HG02840 (cell line): ENCODE measurements around the gene CUX1.
"Not testable (repeated sequence)": the region's sequence is repeated elsewhere in the genome, so short reads cannot be mapped to it uniquely, and the experiment has no call there.

Experiments
- ATAC-seq: cut with Tn5 transposase; IDR thresholded peaks from one replicate; pipeline ENCODE4 v1.9.1; 2021; ENCODE audit warnings: mild to moderate bottlenecking, moderate library complexity, moderate number of reproducible peaks; ENCODE audit not compliant: unreplicated experiment, low FRiP score

Gene CUX1

DNA sequence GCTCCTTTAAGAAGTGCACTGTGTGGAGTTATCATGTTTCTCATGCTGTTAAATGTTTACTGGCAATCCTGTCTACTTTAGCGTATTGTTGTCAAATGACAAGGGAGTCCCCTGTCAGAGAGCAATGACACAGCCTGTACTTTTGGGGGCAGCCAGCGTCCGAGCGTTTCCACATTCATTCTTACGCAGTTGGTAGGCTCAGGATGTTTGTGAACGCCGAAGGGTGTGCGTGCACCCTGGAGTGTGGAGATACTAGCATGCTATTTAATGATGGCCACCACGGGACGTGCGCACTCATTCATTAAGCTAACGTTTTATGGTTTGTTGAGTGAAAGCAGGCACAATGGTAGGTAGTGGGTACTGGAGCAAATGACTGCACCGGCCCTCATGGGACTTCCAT is 48.0 kb downstream of the CUX1 start:
- no peak for ATAC-seq

DNA sequence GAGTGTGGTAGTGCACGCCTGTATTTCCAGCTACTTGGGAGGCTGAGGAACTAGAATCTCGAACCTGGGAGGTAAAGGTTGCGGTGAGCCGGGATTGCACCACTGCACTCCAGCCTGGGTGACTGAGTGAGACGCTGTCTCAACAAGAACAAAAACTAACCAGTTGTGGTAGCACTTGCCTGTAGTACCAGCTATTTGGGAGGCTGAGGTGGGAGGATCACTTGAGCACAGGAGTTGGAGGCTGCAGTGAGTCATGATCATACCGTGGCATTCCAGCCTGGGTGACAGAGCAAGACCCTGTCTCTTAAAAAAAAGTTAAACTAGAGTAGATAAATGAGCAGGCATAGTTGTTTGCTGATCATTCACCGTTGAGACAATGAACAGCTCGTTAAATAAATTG is 48.9 kb downstream of the CUX1 start:
- ATAC-seq = no peak

DNA sequence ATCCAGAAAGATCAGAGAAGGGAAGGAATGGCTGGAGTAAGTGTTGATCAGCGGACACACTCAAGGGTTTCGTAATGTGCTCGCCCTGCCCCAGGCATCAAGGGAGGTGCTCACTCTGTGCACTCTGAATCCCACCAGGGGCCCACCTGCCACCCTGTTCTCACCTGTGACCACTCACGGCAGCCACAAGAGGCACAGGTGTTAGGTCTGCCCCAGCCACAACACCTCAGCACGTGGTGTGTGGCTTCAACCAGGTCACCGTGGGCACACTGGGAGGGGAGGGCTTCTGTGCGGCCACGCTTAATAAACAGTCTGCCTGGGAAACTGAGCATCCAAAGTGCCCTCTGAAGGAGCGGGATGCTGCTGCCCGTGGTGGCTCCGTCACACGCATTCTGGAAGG is 49.8 kb downstream of the CUX1 start:
- no peak for ATAC-seq

DNA sequence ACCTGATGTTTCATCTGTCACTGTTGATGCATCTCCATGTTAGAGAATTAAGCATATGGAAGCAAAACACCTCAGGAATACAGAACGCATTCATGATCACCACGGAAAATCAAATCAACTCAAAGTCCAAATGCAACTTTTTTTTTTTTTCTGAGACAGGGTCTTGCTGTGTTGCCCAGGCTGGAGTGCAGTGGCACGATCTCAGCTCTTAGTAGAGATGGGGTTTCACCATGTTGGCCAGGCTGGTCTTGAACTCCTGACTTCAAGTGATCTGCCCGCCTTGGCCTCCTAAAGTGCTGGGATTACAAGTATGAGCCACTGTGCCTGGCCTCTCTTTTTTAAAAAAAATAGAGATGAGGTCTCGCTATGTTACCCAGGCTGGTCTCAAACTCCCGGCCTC is 50.3 kb downstream of the CUX1 start:
- not testable (repeated sequence) for ATAC-seq

DNA sequence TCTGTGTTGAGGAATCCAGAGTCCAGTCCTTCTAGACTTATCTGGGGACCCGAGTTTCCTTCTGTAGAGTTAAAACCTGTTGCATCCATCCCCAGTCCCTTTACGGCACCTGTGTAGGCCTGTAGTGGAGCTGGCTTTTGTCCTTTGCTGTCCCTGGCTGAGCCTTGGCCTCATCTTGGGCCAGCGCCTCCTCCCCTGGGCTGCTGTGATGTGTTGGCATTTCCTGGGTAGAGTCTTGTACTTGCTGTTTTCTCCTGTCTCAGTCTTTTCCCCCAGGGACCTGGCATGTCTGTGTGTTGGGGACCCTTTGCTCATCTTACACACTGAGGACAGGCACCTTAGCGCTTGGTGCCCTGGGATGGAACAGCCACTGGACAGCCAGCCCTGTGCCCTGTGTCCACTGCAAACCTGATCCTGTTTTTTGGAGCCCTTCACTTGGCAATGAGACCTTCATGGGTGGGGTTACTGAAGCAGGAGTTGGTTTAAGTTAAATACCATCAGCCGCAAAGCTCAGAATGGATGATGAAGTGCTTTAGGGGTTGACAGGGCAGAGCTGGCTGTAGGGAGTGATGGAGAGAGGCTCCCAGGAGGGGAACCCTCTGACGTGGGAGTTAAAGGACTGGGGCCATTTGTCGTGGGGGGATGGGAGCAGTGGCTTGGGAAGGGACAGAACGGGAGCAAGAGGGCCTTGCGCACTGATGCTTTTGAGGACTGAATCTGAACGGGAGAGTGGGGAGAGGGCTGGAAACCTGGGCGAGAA is 50.9 kb downstream of the CUX1 start:
- ATAC-seq = no peak

DNA sequence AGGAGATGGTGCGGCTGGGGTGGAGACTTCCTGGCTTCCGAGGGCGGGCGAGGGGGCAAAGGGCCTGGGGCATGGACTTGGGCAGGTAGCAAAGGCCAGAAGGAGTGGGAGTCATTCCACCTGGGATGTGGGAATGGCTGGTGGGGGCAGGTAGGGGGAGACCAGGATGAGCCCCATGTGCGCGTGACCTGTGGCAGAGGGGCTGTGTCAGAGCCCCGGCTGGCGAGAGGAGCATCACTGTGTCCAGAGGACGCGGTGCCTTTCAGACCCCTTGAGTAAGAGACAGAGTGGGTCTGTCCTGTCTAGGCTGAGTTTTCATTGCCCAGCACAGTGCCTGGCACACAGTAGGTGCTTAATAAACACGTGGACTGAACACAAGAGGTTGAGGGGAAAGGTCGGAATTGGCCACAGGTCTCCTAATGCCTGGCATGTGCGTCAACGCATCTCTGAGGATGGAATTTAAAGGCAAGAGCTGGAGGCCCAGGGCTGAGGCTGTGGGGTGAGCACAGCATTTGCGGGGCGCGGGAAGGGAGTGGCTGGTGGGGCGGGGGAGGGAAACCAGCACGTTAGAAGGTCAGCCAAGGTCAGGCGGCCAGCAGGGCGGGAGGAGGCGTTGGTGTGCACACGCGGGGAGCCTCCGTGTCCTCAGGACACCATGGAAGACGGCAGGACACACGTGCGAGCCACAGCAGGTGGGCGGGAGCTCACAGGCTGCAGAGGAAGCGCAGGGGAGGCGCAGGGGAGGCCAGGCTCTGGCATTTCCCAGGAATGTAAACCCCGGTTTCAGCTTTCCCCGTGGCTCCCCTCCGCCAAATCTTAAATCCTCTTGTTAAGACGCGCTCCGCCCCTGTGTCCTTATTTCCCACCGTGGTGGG is 51.8 kb downstream of the CUX1 start:
- no peak for ATAC-seq

DNA sequence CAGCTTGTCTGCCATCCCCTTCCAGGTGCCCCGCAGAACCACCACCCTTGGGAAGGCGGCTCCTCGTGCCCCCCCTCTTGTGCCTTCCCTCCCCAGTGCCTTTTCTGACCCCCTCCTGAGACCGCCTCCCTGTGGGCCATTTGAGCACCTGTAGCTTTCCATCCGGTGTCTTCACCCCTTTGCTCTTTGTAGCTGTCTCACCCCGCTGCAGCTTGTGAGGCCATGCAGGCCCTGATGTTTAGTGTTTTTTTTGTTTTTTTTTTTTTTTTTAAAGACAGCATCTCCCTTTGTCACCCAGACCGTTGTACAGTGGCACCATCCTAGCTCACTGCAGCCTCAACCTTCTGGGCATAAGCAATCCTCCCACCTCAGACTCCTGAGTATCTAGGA is 52.5 kb downstream of the CUX1 start:
- no peak for ATAC-seq

DNA sequence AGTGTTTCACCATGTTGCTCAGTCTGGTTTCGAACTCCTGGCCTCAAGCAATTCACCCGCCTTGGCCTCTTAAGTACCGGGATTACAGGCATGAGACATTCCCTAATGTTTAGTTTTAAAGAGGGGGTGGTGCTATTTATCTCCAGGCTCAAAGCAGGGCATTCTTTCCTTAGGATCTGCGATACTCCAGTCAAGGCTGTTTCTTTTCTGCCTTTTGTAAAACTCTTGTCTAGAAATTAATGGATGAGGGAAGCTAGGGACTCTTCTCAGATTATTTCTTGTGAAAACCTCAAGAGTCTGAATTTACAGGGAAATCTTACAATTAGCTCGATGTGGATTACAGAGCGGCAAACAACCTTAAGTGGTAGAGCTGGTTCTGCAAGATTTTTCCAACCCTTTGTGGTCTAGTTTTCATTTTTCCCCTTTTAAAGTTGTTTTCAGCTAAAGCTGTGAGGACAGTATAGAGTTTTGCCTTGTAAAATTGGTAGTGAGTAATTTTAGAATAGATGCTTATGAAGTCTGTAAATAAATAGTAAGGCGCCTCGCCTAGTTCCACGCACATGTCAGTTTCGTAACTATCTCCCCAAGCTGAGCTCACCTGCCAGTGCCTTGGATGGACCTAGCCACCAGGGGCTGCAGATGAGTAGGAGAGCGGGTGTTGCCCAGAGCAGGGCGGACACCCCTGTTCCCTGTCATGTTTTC is 53.1 kb downstream of the CUX1 start:
- no peak for ATAC-seq

DNA sequence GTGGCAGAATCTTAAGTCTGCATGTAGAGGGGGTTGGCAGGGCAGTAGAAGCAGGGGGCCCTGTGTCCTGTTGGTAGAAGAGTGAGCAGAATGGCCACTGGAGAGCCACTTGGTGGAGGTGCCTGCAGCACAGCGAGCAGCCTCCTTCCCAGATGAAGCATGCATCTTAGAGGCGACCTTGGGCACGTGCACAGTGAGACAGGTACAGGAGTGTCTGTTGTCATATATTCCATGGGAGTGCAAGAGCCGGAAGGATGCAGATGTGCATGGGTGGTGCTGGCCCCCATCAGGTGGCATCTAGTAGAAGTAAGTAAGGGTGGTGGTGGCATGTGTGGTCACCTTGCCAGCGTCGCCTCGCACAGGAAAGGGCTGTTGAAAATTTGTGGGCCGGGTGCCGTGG is 53.9 kb downstream of the CUX1 start:
- ATAC-seq = no peak

DNA sequence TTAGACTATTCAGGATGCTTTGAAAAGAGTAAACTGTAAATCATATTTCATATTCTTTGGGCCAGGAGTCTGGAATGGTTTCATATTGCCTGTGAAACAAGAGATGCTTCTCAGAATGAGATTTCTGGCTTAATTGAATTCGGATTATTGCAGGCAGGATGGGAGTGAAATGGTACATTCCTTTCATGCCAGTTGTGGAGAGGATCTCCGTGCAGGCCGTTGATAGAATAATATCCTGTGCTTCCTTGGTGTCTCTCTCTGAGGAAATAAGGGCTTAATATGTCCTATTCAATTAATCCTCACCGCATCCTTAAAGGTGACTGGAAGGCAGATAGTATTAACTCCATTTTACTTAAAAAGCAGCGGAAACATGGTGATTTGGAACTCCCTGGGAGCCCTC is 56.6 kb downstream of the CUX1 start:
- no peak for ATAC-seq

DNA sequence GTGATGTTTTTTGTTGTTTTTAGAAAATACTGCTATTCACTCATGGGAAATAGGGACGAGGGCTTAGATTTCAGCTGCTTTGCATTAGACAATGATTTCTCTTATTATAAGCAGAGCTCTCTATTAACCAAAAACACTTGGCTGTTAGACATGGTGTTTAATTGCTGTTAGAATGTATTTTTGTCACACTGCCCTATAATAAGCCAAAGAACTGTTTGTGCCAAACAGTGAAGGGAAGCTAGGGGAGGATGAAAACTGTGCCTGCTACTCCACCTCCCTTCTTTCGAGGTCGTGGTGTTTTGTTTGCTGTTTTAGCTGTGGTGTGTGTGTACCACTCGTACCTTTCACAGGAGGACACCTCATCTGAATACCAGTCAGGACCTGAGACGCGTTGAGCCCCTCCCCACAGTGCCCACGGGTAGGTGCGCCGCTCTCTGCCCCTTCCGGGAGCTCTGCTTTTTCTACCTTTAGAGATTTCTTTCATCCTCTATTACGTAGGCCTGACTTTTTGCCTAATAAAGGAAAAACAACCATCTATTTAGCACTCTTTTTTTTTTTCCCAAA is 57.9 kb downstream of the CUX1 start:
- no peak for ATAC-seq

DNA sequence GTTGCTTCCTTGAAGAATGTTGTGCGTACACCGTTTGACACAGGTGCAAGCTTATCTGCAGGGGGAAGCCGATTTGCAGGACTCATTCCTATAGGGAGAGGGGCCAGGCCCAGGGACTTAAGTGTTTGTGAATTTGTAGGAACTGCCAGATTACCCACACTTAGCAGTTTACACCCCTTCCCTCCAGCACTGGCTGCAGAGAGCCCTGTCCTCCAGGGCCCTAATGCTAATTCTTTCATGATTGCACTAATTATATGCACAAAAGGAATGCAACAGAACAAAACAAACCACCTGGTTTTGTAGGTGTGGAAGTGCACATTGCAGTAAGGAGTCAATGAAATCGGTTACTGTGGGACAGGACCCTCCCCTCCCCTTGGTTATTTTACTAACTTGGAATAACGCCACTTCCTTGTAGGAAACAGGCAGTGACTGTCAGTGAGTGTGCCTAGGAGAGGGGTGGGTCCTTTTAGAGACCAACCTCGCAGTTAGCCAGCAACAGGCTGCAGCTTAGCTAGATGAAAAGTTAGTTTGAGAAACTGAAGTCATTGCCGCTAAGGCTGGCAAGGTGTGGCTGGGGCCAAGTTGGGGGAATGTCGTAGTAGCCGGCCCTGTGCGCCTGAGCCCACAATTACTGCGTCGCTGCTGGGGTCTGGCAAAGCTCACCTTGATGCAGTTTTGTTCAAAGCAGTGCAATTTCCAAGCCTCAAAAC is 60.6 kb downstream of the CUX1 start:
- ATAC-seq = no peak

DNA sequence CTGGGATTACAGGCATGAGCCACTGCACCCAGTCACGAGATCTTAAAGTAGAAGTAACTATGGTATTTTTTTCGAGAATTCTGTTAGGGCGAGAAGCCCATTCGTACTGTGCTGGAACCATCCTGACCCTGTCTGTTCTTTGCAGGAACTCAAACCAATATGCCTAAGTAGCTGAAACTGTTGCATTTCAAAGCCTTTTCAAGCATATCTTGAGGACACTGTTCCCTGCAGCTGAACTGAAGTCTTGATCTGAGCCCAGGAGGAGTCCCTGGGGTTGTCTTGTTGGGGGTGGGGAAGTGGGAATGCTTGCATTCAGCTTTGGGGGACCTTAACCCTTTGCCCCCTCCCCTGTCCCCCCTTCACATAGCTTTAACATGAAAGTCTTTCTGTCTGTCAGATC is 61.5 kb downstream of the CUX1 start:
- no peak for ATAC-seq

DNA sequence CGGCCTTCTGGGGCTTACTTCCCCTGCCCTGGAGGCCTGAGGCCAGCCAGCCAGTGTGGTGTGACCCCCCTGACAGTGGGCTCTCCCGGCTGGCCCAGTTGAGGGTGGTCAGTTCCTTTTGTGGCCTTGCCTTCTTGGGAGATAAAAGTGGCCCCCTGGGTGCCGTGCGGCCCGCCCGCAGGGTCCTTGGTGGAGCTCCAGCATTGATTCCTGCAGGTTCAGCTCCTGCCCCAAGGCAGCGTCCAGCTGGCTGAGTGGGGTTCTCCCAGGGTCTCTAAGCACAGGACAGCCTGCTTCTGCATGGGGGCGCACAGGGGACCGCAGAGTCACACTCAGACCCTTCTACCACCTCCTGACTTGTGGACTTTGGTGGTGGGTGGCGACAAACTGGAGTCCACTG is 62.1 kb downstream of the CUX1 start:
- no peak for ATAC-seq

DNA sequence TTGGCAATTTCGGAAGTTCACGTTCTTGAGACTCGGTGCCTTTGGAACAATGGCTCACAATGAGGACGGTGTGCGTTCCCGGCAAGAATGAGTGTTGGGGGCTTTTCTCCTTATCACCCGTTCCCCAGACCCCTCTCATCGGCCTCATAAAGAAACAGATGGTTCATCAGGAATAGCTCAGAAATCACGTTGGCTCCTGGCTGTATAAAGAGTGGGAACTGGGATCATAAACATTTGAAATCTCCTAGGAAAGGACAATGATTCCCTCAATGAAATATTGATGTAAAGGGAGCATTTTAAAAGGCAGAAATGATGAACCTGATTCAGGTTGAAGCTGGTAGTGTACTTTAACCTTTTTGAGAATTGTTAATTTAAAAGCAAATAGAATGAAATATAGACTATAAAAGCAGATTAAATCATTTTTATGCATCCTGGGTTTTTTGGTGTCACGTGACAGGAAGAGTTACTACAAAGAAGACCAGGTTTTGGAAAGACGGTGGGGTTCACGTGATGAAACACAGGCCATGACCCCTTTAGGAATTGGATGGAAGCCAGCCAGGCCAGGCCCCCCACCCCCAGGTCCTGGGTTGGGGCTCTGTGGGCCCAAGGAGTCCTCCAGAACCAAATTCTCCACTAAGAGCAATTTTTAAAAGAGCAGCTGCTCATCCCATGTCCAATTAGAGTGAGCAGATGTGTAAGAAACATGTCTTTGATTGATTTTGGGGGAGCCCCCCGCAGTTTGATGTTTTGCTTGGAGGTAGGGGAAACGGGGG is 63.0 kb downstream of the CUX1 start:
- ATAC-seq = no peak

DNA sequence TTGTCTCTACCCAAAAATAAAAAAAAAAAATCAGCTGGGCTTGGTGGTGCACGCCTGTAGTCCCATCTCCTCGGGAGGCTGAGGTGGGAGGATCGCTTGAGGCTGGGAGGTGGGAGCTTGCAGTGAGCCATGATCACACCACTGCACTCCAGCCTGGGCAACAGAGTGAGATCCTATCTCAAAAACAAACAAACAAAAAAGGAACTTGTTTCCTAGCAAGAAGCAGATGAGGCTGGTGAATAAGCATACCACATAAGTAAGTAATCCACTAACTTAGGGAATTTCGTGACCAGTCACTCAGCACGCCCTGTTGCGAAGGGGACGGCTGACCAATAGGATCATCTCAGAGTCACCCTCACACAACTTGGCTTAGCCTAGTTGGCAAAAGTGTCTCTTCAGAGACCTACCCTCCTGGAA is 64.6 kb downstream of the CUX1 start:
- ATAC-seq = no peak

DNA sequence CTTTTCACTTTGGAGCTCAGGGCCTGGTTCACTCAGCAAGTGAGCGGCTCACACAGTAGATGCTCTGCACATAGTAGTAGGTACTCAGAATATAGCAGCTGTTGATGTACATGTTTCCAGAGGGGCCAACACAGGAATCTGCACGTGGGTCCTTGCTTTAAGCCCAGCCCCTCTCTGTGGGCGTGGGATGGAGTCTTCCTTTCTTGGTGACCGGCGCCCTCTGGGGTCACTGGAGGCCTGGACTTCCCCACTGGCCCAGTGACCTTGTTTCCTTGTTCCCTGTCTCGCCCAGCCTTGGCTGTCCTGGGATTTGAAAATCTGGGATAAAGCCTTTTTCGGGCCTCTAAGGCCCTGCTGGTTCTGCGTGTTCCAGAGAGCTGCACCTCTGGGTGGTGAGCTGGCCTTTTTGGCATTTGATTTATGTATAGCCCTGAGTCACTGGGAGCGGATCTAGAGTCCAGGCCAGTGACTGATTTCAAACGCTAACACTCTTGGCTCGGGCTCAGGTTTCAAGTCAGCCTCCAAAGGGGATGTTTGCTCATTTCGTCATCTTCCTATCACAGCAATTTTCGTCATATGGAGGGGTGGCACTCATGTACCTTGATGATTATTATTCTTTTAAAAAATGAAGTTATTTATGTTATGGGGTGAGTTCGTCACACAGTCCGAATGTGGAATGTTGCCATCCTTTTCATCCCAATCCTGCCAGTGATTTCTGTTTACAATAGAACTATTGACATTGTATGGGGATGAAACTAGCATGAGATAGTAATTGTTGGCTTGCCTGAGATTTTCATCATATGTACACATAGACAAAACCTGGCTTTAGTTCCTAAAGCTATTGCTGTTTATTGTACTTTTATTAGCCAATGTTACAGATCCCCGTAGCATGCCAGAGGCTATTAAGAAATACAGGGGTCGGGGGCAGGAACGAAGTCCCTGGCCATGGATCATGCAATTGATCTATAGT is 65.5 kb downstream of the CUX1 start:
- no peak for ATAC-seq
